NCI-H1105 (cell line): Measurements from ENCODE around the gene OPCML.

ENCODE experiments used
- DNase-seq: peaks from one replicate; lab custom pipeline; 2025; lab: John Stamatoyannopoulos, UW

The OPCML gene

GRCh38 chr11:133291780-133292179, 240.5 kb downstream of the OPCML start:
- DNase-seq = no peak

GRCh38 chr11:133285359-133285758, 246.9 kb downstream of the OPCML start:
- no peak for DNase-seq

GRCh38 chr11:133284156-133284555, 248.1 kb downstream of the OPCML start:
- no peak for DNase-seq

- DNase-seq = no peak
These were observed 254.4 kb downstream of the OPCML start for GRCh38 chr11:133277886-133278285.

- no peak for DNase-seq
These were observed 260.2 kb downstream of the OPCML start for GRCh38 chr11:133271871-133272776.

- no peak for DNase-seq
These were observed 261.1 kb downstream of the OPCML start for GRCh38 chr11:133271206-133271605.

GRCh38 chr11:133269267-133269666, 263.0 kb downstream of the OPCML start:
- no peak for DNase-seq

- no peak for DNase-seq
These were observed 265.3 kb downstream of the OPCML start for GRCh38 chr11:133266986-133267385.

- no peak for DNase-seq
These were observed 266.7 kb downstream of the OPCML start for GRCh38 chr11:133265530-133266035.

GRCh38 chr11:133263332-133263731, 269.0 kb downstream of the OPCML start:
- no peak for DNase-seq

- no peak for DNase-seq
These were observed 273.6 kb downstream of the OPCML start for GRCh38 chr11:133258751-133259150.

GRCh38 chr11:133254601-133255000, 277.7 kb downstream of the OPCML start:
- DNase-seq = no peak

GRCh38 chr11:133253570-133253969, 278.7 kb downstream of the OPCML start:
- DNase-seq = no peak

GRCh38 chr11:133251841-133252240, 280.5 kb downstream of the OPCML start:
- no peak for DNase-seq

- no peak for DNase-seq
These were observed 282.8 kb downstream of the OPCML start for GRCh38 chr11:133249530-133249929.

- DNase-seq = no peak
These were observed 283.2 kb downstream of the OPCML start for GRCh38 chr11:133249065-133249464.

- DNase-seq = no peak
These were observed 288.5 kb downstream of the OPCML start for GRCh38 chr11:133243832-133244231.

GRCh38 chr11:133240908-133241655, 291.2 kb downstream of the OPCML start:
- no peak for DNase-seq

- DNase-seq = no peak
These were observed 292.7 kb downstream of the OPCML start for GRCh38 chr11:133239575-133239974.

- no peak for DNase-seq
These were observed 293.8 kb downstream of the OPCML start for GRCh38 chr11:133238495-133238894.

GRCh38 chr11:133238027-133238426, 294.3 kb downstream of the OPCML start:
- DNase-seq = no peak

- no peak for DNase-seq
These were observed 296.9 kb downstream of the OPCML start for GRCh38 chr11:133235381-133235780.

- DNase-seq = no peak
These were observed 297.4 kb downstream of the OPCML start for GRCh38 chr11:133234883-133235282.
